ENCODE measurements around the gene DNAI1. TPM values are rescaled to one million over a fixed set of nuclear protein-coding genes. Genes with fewer than 3 reads are reported as not detected.

Gene DNAI1
- total and polyA plus RNA-seq, 10 of the 15 experiments (the other 5 are each of a cell fraction or from before 2014, with no cell fraction given) = not detected

DNA sequence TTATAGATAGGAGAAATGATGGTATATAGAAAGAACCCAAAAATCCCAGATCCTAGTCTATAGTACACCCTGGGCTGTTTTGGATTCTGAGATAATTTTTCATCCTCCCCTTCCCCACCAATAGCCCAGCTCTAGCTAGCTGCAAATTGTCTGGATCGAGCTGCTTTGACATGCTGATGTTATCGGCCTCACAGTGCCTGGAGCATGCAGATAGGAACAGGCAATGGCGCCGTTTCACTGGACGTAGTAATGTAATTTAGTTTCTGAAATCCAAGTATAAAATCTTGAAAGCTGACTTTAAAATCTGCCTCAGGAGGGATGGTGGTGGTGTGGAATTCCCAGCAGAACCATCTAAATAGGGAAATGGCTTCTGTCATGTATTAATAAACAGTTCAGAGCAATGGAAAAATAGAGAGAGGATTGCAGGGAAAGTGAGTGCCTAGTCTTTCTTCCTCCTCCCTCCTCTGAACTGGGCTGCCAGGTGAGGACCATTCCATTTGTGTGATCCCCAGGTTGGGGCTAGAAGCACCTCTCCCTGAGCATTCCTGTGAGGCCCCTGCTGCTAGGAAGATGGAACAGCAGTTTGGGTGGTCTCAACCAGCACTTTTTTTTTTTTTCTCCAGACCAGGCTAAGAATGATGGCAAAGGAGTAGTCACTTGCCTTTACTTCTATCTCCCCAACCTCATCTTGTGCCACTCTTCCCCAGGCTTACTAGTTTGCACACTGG is 32.1 kb upstream of the DNAI1 start:
- Histone ChIP-seq H3K4me3 (no peak overlapping the region), H3K4me2 (ENCODE audit: control insufficient read depth, insufficient read depth) (no peak overlapping the region), H3K36me3 (ENCODE audit: control insufficient read depth in 2 of 2, insufficient read depth in 2 of 2, low read length in 1 of 2) (no peaks in the 10 kb centered on the region), H3K79me2 (ENCODE audit: control insufficient read depth, insufficient read depth, low read length) (no peaks in the 10 kb centered on the region), H3K27me3 (replicated peaks in 1 of 2; ENCODE audit: control insufficient read depth in 2 of 2, insufficient read depth in 2 of 2, low read length in 1 of 2) (no peaks in the 10 kb centered on the region), H3K4me1 (ENCODE audit: control insufficient read depth, insufficient read depth, low read length) (no peaks in the 10 kb centered on the region), H3K9me3 (replicated peaks; ENCODE audit: control insufficient read depth, insufficient read depth, low read length) (no peaks in the 10 kb centered on the region), H3K9ac (ENCODE audit: control insufficient read depth, insufficient read depth, low read length) (no peak overlapping the region), H4K20me1 (ENCODE audit: control insufficient read depth, insufficient read depth) (peaks cover 4% of the 10 kb centered on the region), H2AFZ (ENCODE audit: control insufficient read depth, low read depth, low read length) (no peak overlapping the region), H3K27ac (ENCODE audit: control insufficient read depth, insufficient read depth) (no peak overlapping the region)
- in situ Hi-C loops (cut with MboI) (no loop called here), intact Hi-C loops (cut with micrococcal nuclease; ENCODE audit: unreplicated experiment) (no loop called here)
- SMC1A ChIA-PET (ENCODE audit: uncharacterized antibody, unreplicated experiment) = no interaction called here
- no peak for DNase-seq (ENCODE audit: low read depth, low spot score)
- RAD21 ChIA-PET (ENCODE audit: unreplicated experiment) = no interaction called here
- CTCF ChIA-PET = interaction anchor here (1.2 kb wide), 1 partner anchor 22 kb away, joined by 4 read pairs; no protein-coding TSS in a partner anchor
- no TSS peak for BruUV-seq (replicated peaks)
- WGBS (ENCODE audit: insufficient coverage, insufficient replicate concordance, low lambda C conversion rate, missing lambda C conversion rate) = 55% methylated on average over 5 of the region's 5 CpGs
- POLR2A ChIA-PET = no interaction called here
- no peak for ATAC-seq
- FAIRE-seq = no peak
- TF ChIP-seq, protein P1, sequence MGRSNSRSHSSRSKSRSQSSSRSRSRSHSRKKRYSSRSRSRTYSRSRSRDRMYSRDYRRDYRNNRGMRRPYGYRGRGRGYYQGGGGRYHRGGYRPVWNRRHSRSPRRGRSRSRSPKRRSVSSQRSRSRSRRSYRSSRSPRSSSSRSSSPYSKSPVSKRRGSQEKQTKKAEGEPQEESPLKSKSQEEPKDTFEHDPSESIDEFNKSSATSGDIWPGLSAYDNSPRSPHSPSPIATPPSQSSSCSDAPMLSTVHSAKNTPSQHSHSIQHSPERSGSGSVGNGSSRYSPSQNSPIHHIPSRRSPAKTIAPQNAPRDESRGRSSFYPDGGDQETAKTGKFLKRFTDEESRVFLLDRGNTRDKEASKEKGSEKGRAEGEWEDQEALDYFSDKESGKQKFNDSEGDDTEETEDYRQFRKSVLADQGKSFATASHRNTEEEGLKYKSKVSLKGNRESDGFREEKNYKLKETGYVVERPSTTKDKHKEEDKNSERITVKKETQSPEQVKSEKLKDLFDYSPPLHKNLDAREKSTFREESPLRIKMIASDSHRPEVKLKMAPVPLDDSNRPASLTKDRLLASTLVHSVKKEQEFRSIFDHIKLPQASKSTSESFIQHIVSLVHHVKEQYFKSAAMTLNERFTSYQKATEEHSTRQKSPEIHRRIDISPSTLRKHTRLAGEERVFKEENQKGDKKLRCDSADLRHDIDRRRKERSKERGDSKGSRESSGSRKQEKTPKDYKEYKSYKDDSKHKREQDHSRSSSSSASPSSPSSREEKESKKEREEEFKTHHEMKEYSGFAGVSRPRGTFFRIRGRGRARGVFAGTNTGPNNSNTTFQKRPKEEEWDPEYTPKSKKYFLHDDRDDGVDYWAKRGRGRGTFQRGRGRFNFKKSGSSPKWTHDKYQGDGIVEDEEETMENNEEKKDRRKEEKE (IDR thresholded peaks at IDR 0.05) = no peak
- TF ChIP-seq, protein P2, sequence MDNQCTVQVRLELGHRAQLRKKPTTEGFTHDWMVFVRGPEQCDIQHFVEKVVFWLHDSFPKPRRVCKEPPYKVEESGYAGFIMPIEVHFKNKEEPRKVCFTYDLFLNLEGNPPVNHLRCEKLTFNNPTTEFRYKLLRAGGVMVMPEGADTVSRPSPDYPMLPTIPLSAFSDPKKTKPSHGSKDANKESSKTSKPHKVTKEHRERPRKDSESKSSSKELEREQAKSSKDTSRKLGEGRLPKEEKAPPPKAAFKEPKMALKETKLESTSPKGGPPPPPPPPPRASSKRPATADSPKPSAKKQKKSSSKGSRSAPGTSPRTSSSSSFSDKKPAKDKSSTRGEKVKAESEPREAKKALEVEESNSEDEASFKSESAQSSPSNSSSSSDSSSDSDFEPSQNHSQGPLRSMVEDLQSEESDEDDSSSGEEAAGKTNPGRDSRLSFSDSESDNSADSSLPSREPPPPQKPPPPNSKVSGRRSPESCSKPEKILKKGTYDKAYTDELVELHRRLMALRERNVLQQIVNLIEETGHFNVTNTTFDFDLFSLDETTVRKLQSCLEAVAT (IDR thresholded peaks at IDR 0.05) = no peak
- TF ChIP-seq CBX5 (IDR thresholded peaks at IDR 0.05; ENCODE audit: low read depth) (no peak), RFX5 (IDR thresholded peaks at IDR 0.05; ENCODE audit: low read depth, low read length) (no peak), STAT3 (IDR thresholded peaks at IDR 0.05; ENCODE audit: low read depth, low read length) (no peak)
- TF ChIP-seq, protein P3, sequence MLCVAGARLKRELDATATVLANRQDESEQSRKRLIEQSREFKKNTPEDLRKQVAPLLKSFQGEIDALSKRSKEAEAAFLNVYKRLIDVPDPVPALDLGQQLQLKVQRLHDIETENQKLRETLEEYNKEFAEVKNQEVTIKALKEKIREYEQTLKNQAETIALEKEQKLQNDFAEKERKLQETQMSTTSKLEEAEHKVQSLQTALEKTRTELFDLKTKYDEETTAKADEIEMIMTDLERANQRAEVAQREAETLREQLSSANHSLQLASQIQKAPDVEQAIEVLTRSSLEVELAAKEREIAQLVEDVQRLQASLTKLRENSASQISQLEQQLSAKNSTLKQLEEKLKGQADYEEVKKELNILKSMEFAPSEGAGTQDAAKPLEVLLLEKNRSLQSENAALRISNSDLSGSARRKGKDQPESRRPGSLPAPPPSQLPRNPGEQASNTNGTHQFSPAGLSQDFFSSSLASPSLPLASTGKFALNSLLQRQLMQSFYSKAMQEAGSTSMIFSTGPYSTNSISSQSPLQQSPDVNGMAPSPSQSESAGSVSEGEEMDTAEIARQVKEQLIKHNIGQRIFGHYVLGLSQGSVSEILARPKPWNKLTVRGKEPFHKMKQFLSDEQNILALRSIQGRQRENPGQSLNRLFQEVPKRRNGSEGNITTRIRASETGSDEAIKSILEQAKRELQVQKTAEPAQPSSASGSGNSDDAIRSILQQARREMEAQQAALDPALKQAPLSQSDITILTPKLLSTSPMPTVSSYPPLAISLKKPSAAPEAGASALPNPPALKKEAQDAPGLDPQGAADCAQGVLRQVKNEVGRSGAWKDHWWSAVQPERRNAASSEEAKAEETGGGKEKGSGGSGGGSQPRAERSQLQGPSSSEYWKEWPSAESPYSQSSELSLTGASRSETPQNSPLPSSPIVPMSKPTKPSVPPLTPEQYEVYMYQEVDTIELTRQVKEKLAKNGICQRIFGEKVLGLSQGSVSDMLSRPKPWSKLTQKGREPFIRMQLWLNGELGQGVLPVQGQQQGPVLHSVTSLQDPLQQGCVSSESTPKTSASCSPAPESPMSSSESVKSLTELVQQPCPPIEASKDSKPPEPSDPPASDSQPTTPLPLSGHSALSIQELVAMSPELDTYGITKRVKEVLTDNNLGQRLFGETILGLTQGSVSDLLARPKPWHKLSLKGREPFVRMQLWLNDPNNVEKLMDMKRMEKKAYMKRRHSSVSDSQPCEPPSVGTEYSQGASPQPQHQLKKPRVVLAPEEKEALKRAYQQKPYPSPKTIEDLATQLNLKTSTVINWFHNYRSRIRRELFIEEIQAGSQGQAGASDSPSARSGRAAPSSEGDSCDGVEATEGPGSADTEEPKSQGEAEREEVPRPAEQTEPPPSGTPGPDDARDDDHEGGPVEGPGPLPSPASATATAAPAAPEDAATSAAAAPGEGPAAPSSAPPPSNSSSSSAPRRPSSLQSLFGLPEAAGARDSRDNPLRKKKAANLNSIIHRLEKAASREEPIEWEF (IDR thresholded peaks at IDR 0.05; ENCODE audit: insufficient replicate concordance, low read depth, low read length) = no peak
- TF ChIP-seq, protein P4, sequence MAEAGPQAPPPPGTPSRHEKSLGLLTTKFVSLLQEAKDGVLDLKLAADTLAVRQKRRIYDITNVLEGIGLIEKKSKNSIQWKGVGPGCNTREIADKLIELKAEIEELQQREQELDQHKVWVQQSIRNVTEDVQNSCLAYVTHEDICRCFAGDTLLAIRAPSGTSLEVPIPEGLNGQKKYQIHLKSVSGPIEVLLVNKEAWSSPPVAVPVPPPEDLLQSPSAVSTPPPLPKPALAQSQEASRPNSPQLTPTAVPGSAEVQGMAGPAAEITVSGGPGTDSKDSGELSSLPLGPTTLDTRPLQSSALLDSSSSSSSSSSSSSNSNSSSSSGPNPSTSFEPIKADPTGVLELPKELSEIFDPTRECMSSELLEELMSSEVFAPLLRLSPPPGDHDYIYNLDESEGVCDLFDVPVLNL (IDR thresholded peaks at IDR 0.05; ENCODE audit: low read depth, low read length) = no peak

Data from GM12878 (cell line).